PFSK-1 (cell line): Measurements from ENCODE around the gene MPZL1.

ENCODE experiments used
- POLR2AphosphoS5 ChIP-seq: IDR thresholded peaks from 2 replicates; pipeline ENCODE4 v1.6.1; 2012; ENCODE audit warnings: low read depth, mild to moderate bottlenecking, control low read depth, low read length, moderate library complexity
- REST ChIP-seq, 2 experiments: IDR thresholded peaks; 2 replicates each; pipeline versions ENCODE4 v1.6.1 to v1.8.0; 2011 to 2012; ENCODE audit warnings: low read depth in 2 of 2, low read length in 2 of 2, control low read depth in 1 of 2, inconsistent platforms in 1 of 2, mild to moderate bottlenecking in 1 of 2, moderate library complexity in 1 of 2; ENCODE audit not compliant: insufficient read depth in 1 of 2
- TAF1 ChIP-seq: IDR thresholded peaks from 2 replicates; pipeline ENCODE4 v1.6.1; 2012; ENCODE audit warnings: low read length, control low read depth, borderline replicate concordance; ENCODE audit not compliant: insufficient read depth

- TF ChIP-seq POLR2AphosphoS5 (no peak), REST (IDR thresholded peaks at IDR 0.05; ENCODE audit: insufficient read depth in 1 of 2, low read depth in 2 of 2, low read length in 2 of 2) (no peak), TAF1 (no peak)
Measured at GRCh38 chr1:167726008-167726407, 4.2 kb downstream of the MPZL1 start.
